Omental fat pad (tissue), 4 donors: ENCODE results near the gene MFRP. TPM values are rescaled to one million over a fixed set of nuclear protein-coding genes. Genes with fewer than 3 reads are reported as not detected.

Experiments used
- ATAC-seq: fragments of 150-250 bp; one replicate; pipeline ENCODE4 v1.9.1; 2016; ENCODE audit warnings: mild to moderate bottlenecking, moderate library complexity; ENCODE audit not compliant: low FRiP score
- DNase-seq: peaks from one replicate; pipeline ENCODE4 v3.0.0-alpha.2; 2019; ENCODE audit warnings: low spot score
- total RNA-seq, 4 donors: library from RNA; depleted of rRNA; stranded (reverse); fragments of >200 nt; gene quantifications; one replicate each; pipeline ENCODE4 v1.1.0, GENCODE V29; 2016
- TF ChIP-seq, protein P1 (sequence below), 3 donors: fragments of 450-650 bp; IDR thresholded peaks; one replicate each; pipeline ENCODE4 v1.5.1; 2016 to 2017; ENCODE audit warnings: antibody characterized with exemption in 3 of 3, mild to moderate bottlenecking in 3 of 3, moderate library complexity in 2 of 3

Gene MFRP
- total RNA-seq, 4 donors from 2014 or later, result not detected

DNA sequence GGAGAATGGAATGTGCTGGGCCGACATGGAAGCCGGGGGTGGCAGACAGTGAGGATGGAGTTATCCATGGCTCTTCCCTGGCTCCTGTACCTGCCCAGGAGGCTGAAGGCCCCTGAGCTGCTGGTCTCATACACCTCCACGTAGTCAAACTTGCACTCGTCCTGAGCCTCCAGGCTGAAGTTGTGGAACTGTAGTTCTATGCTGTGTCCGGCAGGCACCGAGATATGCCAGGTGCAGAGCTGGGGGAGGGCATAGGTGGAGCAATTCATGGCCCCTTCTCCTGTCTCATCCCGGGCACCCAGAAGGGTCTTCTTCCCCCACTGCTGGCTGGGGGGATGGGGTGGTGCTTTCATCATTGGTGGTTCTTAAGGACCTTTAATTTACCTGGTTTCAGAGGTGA lies 2.8 kb downstream of the MFRP start:
- DNase-seq (no peak), ATAC-seq (no peak)
- TF ChIP-seq, protein P1, sequence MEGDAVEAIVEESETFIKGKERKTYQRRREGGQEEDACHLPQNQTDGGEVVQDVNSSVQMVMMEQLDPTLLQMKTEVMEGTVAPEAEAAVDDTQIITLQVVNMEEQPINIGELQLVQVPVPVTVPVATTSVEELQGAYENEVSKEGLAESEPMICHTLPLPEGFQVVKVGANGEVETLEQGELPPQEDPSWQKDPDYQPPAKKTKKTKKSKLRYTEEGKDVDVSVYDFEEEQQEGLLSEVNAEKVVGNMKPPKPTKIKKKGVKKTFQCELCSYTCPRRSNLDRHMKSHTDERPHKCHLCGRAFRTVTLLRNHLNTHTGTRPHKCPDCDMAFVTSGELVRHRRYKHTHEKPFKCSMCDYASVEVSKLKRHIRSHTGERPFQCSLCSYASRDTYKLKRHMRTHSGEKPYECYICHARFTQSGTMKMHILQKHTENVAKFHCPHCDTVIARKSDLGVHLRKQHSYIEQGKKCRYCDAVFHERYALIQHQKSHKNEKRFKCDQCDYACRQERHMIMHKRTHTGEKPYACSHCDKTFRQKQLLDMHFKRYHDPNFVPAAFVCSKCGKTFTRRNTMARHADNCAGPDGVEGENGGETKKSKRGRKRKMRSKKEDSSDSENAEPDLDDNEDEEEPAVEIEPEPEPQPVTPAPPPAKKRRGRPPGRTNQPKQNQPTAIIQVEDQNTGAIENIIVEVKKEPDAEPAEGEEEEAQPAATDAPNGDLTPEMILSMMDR (IDR thresholded peaks at IDR 0.05), result no peak

DNA sequence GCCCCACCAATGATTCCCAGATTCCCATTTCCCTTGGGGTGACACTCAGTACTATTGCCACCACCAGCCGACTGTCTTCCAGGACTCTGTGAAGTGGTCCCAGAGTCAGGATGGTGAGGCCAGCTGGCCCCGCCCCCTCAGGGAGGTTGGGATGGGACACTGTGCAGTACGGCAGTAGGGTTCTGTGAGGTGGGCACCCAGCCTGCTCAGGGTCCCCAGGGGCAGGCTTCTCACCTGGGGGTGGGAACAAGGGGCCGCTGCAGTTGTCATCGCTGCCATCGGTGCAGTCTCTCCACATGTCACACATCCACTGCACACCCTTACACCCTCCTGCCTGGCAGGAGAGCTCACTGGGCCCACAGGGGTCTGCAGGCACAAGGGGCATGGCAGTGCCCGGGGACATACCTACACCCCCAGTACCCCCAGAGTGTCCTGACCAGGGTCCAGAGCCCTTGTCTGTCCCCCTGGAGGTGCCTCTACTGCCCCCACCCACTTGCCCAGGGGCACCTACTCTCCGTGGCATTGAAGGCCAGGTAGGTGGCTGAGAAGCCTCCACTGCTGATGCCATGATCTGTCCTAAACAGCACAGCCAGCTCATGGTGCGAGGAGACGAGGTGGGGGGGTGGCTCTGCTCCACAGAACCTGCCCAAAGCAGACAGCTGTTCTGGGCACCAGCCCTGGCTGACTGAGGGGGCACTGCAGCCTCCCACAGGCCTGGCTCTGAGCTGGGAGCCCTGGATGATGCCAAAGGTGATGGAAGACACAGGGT lies 4.0 kb downstream of the MFRP start:
- DNase-seq (no peak), ATAC-seq (no peak)
- TF ChIP-seq, protein P1 (IDR thresholded peaks at IDR 0.05), result no peak

DNA sequence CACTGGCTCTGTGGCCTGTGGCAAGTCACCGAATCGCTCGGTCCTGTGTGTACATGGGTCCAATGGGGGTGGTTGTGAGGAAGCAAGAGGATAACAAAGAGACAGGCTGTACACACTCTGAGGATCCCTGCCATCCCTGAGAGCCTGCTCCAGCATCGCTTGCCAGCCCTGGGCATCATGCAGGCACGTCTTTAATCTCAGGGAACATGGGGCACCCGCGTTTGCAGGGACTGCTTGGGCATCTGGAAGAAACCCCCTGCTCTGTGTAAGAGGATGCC lies 4.5 kb downstream of the MFRP start:
- DNase-seq, result no peak
- TF ChIP-seq, protein P1 (IDR thresholded peaks at IDR 0.05), result no peak
- no peak for ATAC-seq

DNA sequence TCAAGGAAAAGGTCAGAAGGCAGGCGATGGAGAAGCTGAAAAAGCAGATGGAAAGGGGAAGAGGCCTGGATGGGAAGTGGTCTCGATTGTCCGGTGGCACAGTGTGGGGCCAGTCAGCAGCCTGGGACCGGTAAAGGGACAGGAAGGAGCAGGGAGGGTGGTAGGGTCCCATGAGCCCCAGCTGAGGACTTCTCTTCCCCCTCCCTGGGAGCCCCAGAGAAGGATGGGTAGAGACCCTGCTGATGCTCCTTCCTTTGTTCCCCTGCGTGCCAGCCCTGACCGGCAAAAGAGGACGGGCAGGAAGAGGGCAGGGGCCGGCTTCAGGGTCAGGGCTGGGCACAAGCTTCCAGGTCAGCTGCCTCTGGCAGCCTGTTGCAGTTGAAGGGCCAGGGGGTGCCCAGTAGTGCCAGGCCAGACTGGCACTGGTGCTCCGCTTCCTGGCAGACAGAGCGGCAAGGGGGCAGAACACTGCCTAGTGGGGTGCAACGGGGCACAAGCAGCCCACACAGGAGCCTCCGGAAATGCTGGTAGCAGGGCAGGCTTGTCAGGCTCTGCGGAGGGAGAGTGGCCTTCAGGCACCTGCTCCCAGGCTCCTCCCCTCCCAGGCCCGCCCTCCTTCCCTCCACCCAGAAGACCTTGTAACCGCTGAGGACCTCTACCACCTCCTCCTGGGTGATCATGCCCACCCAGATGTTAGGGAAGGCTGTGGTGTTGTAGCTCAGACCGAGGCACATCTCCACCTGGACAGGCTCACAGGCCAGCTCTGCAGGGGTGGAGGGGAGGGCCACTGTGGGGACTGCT lies 5.1 kb downstream of the MFRP start:
- TF ChIP-seq, protein P1 (IDR thresholded peaks at IDR 0.05), result no peak
- DNase-seq, result no peak

DNA sequence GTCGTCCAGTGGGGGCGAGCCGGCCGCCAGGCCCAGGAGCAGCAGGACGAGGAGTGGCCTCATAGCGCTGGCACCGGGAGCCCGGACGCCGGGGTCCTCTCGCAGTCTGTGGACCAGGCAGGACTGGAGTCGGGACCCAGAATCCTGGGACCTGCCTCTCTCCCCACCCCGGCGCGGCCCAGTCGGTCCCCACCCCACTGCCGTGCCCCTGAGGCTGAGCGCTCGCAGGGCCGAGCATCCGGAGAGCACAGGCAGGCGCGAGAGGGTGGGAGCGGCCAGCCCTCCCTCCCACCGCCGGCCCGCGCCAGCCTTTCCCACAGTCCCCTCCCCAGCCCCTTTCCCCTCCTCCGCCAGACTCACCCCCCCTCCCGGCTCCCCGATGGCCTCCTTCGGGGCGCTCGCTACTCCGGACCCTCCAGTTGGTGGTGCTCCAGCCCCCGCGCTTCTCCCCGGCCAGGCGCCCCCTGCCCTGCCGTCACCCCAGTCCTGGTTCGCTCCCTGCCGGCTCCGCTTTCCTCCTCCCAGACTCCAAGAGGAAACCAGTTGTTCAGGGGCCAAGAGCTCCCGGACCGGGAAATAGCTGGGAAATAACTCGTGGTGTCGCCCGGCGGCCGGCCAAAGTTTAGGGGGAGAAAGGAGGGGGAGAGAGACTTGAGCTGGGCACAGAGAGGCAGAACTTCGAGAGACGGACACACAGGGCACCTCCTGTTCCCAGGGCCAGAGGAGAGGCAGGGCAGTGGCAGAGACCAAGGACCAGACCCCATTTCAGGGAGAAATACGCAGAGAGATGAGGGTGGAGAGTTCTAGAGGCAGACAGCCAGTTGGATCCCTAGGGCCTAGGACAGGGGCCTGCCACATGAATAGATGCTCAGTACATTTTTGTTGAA lies 5.9 kb downstream of the MFRP start, which contains the start of gene C1QTNF5:
TSS of gene C1QTNF5 (minus strand) at position 549 of the 887 bp plus-strand sequence. CDS start at position 63, 486 bp downstream.
- TF ChIP-seq, protein P1 (IDR thresholded peaks at IDR 0.05), result no peak
- DNase-seq (no peak), ATAC-seq (peak; percentile 13)

More for the DNA sequence above, 5.1 kb downstream of the MFRP start:
- ATAC-seq, result no peak

DNA sequence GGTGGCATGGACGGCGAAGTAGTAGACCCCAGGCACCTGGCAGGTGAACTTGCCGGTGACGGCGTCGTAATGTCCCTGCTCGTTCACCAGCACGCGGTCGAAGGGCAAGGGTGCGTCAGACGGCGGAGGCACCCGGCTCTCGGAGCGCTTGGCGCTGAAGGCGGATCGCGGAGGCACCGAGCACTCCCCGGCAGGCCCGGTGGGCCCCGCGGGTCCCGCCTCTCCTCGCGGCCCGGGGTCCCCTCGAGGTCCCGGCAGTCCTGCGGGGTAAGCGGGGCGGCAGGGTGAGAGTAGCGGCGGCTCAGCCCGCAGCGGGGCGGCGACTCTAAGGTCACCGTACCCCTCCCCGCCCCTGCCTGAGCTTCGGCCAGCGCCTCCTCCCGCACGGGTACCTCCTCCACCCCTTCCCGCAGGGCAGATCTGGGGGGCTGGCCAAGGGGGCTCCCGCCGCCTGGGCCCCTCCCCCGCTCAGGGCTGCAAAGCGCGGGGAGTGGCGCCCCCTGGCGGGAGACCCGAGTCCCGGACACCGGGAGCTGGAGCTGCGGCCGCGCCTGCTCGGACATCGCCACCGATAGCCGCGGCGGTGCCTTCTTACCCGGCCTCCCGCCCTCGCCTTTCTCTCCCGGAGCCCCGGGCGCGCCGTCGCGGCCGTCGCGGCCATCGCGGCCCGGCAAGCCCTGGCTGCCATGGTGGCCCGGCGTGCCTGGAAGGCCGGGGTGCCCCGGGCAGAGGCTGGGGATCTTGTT lies 6.7 kb downstream of the MFRP start:
- TF ChIP-seq, protein P1 (IDR thresholded peaks at IDR 0.05), result peak in 2 of 3 donors; percentile 56 to 63
- no peak for DNase-seq

More for the DNA sequence above, 6.7 kb downstream of the MFRP start:
- ATAC-seq, result peak; percentile 28
